ENCODE data around the gene GSC2.
"Not testable (repeated sequence)": the region's sequence is repeated elsewhere in the genome, so short reads cannot be mapped to it uniquely, and the experiment has no call there.

Gene GSC2

GRCh38 chr22:19156109-19156508, 6.0 kb upstream of the GSC2 start:
- in situ Hi-C loops (cut with MboI; ENCODE audit: low sequenced_read_pairs): not testable (repeated sequence)

- in situ Hi-C loops (cut with MboI; ENCODE audit: low sequenced_read_pairs): no loop called here
Measured at GRCh38 chr22:19152942-19153883, 3.1 kb upstream of the GSC2 start.

GRCh38 chr22:19151329-19152191, 1.5 kb upstream of the GSC2 start:
- in situ Hi-C loops (cut with MboI; ENCODE audit: low sequenced_read_pairs): no loop called here

- in situ Hi-C loops (cut with MboI; ENCODE audit: low sequenced_read_pairs): no loop called here
Measured at GRCh38 chr22:19150482-19151328, 613 bp upstream of the GSC2 start.

GRCh38 chr22:19149047-19149883, 827 bp downstream of the GSC2 start:
- in situ Hi-C loops (cut with MboI; ENCODE audit: low sequenced_read_pairs): no loop called here

GRCh38 chr22:19148417-19149046, 1.6 kb downstream of the GSC2 start:
- in situ Hi-C loops (cut with MboI; ENCODE audit: low sequenced_read_pairs): no loop called here

GRCh38 chr22:19147195-19147780, 2.8 kb downstream of the GSC2 start:
- in situ Hi-C loops (cut with MboI; ENCODE audit: low sequenced_read_pairs): no loop called here

GRCh38 chr22:19146215-19146968, 3.7 kb downstream of the GSC2 start:
- in situ Hi-C loops (cut with MboI; ENCODE audit: low sequenced_read_pairs): no loop called here

- in situ Hi-C loops (cut with MboI; ENCODE audit: low sequenced_read_pairs): no loop called here
Measured at GRCh38 chr22:19143967-19144400, 6.1 kb downstream of the GSC2 start.

- in situ Hi-C loops (cut with MboI; ENCODE audit: low sequenced_read_pairs): no loop called here
Measured at GRCh38 chr22:19143212-19143611, 6.9 kb downstream of the GSC2 start.

GRCh38 chr22:19142394-19142793, 7.7 kb downstream of the GSC2 start:
- in situ Hi-C loops (cut with MboI; ENCODE audit: low sequenced_read_pairs): no loop called here

GRCh38 chr22:19139974-19140373, 10.1 kb downstream of the GSC2 start:
- in situ Hi-C loops (cut with MboI; ENCODE audit: low sequenced_read_pairs): no loop called here

- in situ Hi-C loops (cut with MboI; ENCODE audit: low sequenced_read_pairs): no loop called here
Measured at GRCh38 chr22:19139001-19139356, 11.1 kb downstream of the GSC2 start.

GRCh38 chr22:19138217-19139000, 11.7 kb downstream of the GSC2 start:
- in situ Hi-C loops (cut with MboI; ENCODE audit: low sequenced_read_pairs): no loop called here

GRCh38 chr22:19137384-19138216, 12.5 kb downstream of the GSC2 start:
- in situ Hi-C loops (cut with MboI; ENCODE audit: low sequenced_read_pairs): no loop called here

GRCh38 chr22:19136915-19137314, 13.2 kb downstream of the GSC2 start:
- in situ Hi-C loops (cut with MboI; ENCODE audit: low sequenced_read_pairs): no loop called here

GRCh38 chr22:19134874-19135273, 15.2 kb downstream of the GSC2 start:
- in situ Hi-C loops (cut with MboI; ENCODE audit: low sequenced_read_pairs): no loop called here

Data from HL-60/S4 treated with phorbol 12-myristate 13-acetate at 8.2 ng/mL for 4 days and 3 days (cell line).